MG63 (cell line): Measurements from ENCODE around the gene CTRB1. TPM values are rescaled to one million over a fixed set of nuclear protein-coding genes. Genes with fewer than 3 reads are reported as not detected.
"Not testable (repeated sequence)": the region's sequence is repeated elsewhere in the genome, so short reads cannot be mapped to it uniquely, and the experiment has no call there.

ENCODE experiments used
- DNase-seq: peaks from one replicate; pipeline ENCODE4 v3.0.0-alpha.2; 2020
- H3K27me3 ChIP-seq: fragments of 250-450 bp; sonication (Bioruptor Pico); 2 replicates; pipeline ENCODE4 v1.5.1; 2020; ENCODE audit warnings: mild to moderate bottlenecking, moderate library complexity
- H3K36me3 ChIP-seq: fragments of 250-450 bp; sonication (Bioruptor Pico); 2 replicates; pipeline ENCODE4 v1.5.1; 2020; ENCODE audit warnings: mild to moderate bottlenecking, moderate library complexity
- H3K4me3 ChIP-seq: fragments of 250-450 bp; sonication (Bioruptor Pico); 2 replicates; pipeline ENCODE4 v1.5.1; 2020; ENCODE audit warnings: mild to moderate bottlenecking, moderate library complexity
- H3K9me3 ChIP-seq: fragments of 250-450 bp; sonication (Bioruptor Pico); 2 replicates; pipeline ENCODE4 v1.5.1; 2020; ENCODE audit warnings: mild to moderate bottlenecking, moderate library complexity
- total RNA-seq: library from RNA; depleted of rRNA; stranded (reverse); fragments of >200 nt; shearing (Covaris generic); gene quantifications from 2 replicates; pipeline ENCODE4 v1.2.3, GENCODE V29; 2014; ENCODE audit warnings: low replicate concordance

CTRB1 gene
- total RNA-seq, 1 experiment from 2014 or later, result not detected

DNA sequence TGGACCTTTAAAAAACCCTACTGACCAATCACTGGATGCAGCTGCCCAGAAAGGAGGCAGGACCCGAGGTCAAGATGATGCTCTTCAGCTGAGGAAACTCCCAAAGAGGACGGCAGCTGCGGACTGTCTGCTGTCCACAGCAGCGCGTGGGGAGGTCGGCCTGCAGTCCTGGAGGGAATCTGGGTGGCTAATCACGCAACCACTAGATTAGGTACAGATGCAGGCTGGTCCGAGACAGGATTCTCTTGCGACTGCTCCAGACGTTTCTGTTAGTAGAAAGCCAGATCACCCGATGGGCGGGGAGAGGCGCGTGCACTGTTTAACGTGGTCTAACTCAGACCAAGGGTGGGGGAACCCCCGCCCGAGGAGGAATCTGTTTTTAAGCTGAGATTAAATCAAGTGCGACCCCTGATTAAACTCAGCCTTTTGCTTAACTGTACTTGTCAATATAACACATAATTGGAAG lies 20.6 kb upstream of the CTRB1 start:
- H3K9me3 ChIP-seq, result no peaks in the 10 kb centered on the region
- DNase-seq, result no peak
- no peaks in the 10 kb centered on the region for H3K27me3 ChIP-seq
- H3K4me3 ChIP-seq, result no peak overlapping the region
- H3K36me3 ChIP-seq, result no peaks in the 10 kb centered on the region

- no peak for DNase-seq
- no peaks in the 10 kb centered on the region for H3K27me3 ChIP-seq
- no peaks in the 10 kb centered on the region for H3K9me3 ChIP-seq
- no peaks in the 10 kb centered on the region for H3K36me3 ChIP-seq
- H3K4me3 ChIP-seq, result no peak overlapping the region
Measured at GRCh38 chr16:75202069-75202590, 16.7 kb upstream of the CTRB1 start.

- no peak overlapping the region for H3K4me3 ChIP-seq
- H3K36me3 ChIP-seq, result no peaks in the 10 kb centered on the region
- H3K27me3 ChIP-seq, result no peaks in the 10 kb centered on the region
- H3K9me3 ChIP-seq, result no peaks in the 10 kb centered on the region
- DNase-seq, result no peak
Measured at GRCh38 chr16:75203096-75203495, 15.7 kb upstream of the CTRB1 start.

DNA sequence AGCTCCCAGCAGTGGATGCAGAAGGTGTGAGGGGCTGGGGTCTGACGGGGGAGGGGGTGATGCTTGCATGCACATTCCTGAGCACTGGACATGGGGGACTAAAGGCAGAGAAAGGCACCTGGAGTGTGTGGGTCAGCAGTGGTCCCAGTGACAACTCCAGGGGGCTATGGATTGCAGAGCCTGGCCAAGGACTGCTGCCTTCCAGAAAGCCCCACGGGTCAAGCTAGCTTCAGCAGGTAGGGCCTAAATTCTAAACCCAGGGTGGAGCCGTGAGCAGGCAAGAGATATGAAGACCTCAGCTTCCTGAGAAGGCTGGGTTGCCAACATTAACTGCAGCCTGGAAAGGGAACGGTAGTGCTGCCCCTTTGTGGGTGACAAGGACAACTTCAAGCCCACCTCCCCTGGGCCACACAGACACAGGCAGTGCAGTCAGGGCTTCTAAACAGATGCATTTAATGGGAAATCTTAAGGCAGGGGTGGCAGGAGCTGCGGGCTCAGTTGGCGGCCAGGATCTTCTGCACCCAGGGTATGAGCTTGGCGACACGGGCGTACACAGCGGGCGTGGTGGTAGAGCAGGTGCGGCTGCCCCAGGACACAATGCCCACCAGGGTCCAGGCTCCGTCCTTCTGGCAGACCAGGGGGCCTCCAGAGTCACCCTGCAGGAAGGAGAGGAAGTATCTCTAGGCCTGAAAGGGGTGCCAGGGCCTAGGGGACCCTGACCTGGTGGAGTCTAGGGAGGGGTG lies 14.9 kb upstream of the CTRB1 start:
- Histone ChIP-seq H3K36me3 (no peaks in the 10 kb centered on the region), H3K4me3 (no peak overlapping the region), H3K9me3 (no peaks in the 10 kb centered on the region), H3K27me3 (no peaks in the 10 kb centered on the region)
- DNase-seq, result no peak

GRCh38 chr16:75204410-75204758 lies 14.4 kb upstream of the CTRB1 start:
- Histone ChIP-seq H3K9me3 (no peaks in the 10 kb centered on the region), H3K36me3 (no peaks in the 10 kb centered on the region), H3K4me3 (no peak overlapping the region), H3K27me3 (no peaks in the 10 kb centered on the region)
- no peak for DNase-seq

GRCh38 chr16:75204905-75205304 lies 13.9 kb upstream of the CTRB1 start:
- DNase-seq, H3K27me3 ChIP-seq, H3K9me3 ChIP-seq: not testable (repeated sequence)

GRCh38 chr16:75205438-75205837 lies 13.3 kb upstream of the CTRB1 start:
- H3K4me3 ChIP-seq, H3K27me3 ChIP-seq, H3K9me3 ChIP-seq, DNase-seq, H3K36me3 ChIP-seq: not testable (repeated sequence)

More at GRCh38 chr16:75204905-75205304, 13.9 kb upstream of the CTRB1 start:
- not testable (repeated sequence) for H3K36me3 ChIP-seq, H3K4me3 ChIP-seq

- not testable (repeated sequence) for DNase-seq, H3K9me3 ChIP-seq, H3K4me3 ChIP-seq, H3K36me3 ChIP-seq, H3K27me3 ChIP-seq
Measured at GRCh38 chr16:75205961-75206748, 12.6 kb upstream of the CTRB1 start.

DNA sequence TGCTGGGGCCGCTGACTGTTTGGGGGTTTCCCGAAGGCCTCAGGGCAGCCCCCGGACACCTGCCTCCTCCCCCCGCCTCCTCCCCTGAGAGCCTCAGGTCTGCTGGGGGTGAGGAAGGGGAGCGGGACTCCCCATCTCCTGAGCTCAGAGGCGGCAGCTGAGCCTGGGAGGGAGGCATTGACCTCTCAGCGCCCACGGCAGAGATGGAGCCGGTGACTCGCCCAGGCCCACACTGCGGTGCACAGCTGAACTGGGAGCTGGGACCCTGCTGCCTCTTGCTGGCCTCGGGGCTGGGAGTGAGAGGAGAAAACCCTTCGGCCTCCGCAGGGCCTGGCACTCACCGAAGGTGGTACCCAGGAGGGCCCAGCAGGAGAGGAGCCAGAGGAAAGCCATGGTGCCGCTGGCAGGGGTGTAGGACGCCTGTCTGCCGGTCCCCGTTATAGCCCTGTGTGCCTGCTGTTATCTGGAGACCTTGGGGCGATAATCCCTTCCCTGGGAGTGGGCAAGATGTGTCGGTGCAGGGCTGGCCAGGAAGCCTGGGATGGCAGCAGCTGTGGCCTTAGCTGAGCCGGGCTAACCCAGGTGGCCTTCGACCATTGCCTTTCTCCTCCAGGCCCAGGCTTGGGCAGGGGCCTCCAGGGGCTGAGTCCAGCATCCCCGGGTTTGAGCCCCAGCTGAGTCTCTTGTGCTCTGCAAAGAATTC lies 11.9 kb upstream of the CTRB1 start, which contains the start of gene CTRB2:
Gene CTRB2 (minus strand): TSS at position 413 of the 703 bp plus-strand sequence. CDS start 20 bp downstream, at position 393.
- no peaks in the 10 kb centered on the region for H3K27me3 ChIP-seq
- H3K9me3 ChIP-seq, result no peaks in the 10 kb centered on the region
- no peak within 1 kb of the TSS for H3K4me3 ChIP-seq
- no peak for DNase-seq
- no peaks in the 10 kb centered on the region for H3K36me3 ChIP-seq

GRCh38 chr16:75207831-75208230 lies 11.0 kb upstream of the CTRB1 start:
- no peak for DNase-seq
- H3K9me3 ChIP-seq, result no peaks in the 10 kb centered on the region
- H3K27me3 ChIP-seq, result no peaks in the 10 kb centered on the region
- no peak overlapping the region for H3K4me3 ChIP-seq
- H3K36me3 ChIP-seq, result no peaks in the 10 kb centered on the region

DNA sequence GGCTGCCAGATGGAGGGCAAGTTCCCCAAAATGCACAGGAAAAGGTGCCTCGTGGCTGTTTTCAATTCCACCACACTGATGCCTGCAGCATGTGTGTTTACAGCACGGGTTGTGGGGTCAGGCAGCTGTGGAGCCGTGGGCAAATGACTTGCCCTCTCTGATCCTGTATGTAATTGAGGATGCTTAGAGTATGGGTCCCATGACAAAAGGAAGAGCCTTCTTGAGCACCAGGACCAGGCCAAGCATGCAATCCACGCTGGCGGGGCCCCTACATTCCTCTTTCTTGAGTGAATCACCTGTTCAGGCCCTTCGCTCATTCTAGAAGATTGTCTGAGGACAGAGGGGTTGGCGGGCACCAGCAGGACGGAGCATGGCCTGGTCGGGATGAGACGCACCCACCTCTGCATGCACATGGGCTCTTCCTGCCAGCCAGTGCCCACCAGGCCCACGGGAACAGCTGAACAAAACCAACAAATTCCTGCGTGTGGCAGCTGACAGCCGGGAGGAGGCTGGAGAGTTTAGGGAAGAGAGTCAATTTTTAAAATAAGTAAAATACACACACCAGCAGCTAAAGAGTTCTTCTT lies 10.5 kb upstream of the CTRB1 start:
- no peaks in the 10 kb centered on the region for H3K36me3 ChIP-seq
- no peak for DNase-seq

DNA sequence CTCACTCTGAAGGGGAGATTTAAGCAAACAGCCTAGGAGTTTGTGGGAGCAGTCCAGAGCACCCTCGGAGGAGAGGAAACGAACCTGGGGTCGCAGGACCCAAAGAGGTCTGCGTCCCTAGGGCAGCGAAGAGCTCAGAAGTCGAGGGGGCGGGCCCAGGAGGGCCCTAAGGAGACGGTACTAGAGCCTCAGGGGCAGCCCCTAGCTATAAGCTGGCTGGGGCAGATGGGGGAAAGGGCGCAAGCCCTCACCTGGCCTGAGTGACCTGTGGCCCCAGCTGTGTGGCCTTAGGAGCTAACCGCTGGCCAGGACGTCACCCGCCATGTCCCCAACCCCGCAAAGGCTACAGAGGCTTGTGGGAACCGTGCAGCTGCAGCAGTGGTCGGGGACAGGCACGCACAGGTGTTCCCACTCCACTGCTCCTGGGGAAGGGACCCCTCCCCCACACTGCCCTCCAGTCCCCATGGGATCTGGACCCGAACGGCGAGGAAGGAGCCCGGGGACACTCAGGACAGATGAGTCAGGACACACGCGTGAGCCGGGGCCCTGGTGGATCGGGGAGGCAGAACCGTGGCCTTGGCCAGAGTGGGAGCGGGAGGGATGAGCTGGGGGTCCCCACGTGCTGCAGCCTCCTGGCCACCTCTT lies 9.8 kb upstream of the CTRB1 start:
- DNase-seq, result no peak
- H3K36me3 ChIP-seq, result no peaks in the 10 kb centered on the region
- H3K4me3 ChIP-seq, result no peak overlapping the region
- no peaks in the 10 kb centered on the region for H3K27me3 ChIP-seq
- H3K9me3 ChIP-seq, result no peaks in the 10 kb centered on the region

More for the DNA sequence above, 10.5 kb upstream of the CTRB1 start:
- Histone ChIP-seq H3K27me3 (no peaks in the 10 kb centered on the region), H3K4me3 (no peak overlapping the region), H3K9me3 (no peaks in the 10 kb centered on the region)

GRCh38 chr16:75209514-75209913 lies 9.3 kb upstream of the CTRB1 start:
- not testable (repeated sequence) for H3K36me3 ChIP-seq, H3K4me3 ChIP-seq, H3K9me3 ChIP-seq, DNase-seq, H3K27me3 ChIP-seq

GRCh38 chr16:75209944-75210343 lies 8.8 kb upstream of the CTRB1 start:
- no peaks in the 10 kb centered on the region for H3K27me3 ChIP-seq
- DNase-seq, result no peak
- H3K4me3 ChIP-seq, result no peak overlapping the region
- H3K36me3 ChIP-seq, result no peaks in the 10 kb centered on the region
- no peaks in the 10 kb centered on the region for H3K9me3 ChIP-seq

DNA sequence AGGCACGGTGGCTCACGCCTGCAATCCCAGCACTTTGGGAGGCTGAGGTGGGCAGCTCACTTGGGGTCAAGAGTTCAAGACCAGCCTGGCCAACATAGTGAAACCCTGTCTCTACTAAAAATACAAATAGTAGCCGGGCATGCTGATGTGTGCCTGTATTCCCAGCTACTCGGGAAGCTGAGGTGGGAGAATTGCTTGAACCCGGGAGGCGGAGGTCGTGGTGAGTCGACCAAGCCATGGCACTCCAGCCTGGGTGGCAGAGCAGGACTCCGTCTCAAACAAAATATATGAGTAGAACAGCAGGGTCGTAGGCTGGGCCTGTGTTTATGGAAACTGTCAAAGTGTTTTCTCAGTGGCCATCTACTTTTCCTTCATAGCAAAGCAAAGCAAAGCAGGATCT lies 7.5 kb upstream of the CTRB1 start:
- not testable (repeated sequence) for H3K36me3 ChIP-seq, H3K9me3 ChIP-seq, H3K27me3 ChIP-seq, DNase-seq, H3K4me3 ChIP-seq

- DNase-seq, result no peak
- Histone ChIP-seq H3K27me3 (no peaks in the 10 kb centered on the region), H3K9me3 (no peaks in the 10 kb centered on the region), H3K36me3 (no peaks in the 10 kb centered on the region), H3K4me3 (no peak overlapping the region)
Measured at GRCh38 chr16:75216127-75216526, 2.7 kb upstream of the CTRB1 start.
